GM19239 (cell line): ENCODE measurements around the gene TBC1D4.
"Not testable (repeated sequence)": the region's sequence is repeated elsewhere in the genome, so short reads cannot be mapped to it uniquely, and the experiment has no call there.

Experiments used
- DNase-seq: peaks from one replicate; pipeline ENCODE4 v3.0.0; 2011; ENCODE audit warnings: low spot score; ENCODE audit not compliant: insufficient read length
- FAIRE-seq: peaks from 2 replicates; lab custom pipeline; 2011; peaks lifted over from hg19 to GRCh38; lab: Jason Lieb, UNC

The TBC1D4 gene

DNA sequence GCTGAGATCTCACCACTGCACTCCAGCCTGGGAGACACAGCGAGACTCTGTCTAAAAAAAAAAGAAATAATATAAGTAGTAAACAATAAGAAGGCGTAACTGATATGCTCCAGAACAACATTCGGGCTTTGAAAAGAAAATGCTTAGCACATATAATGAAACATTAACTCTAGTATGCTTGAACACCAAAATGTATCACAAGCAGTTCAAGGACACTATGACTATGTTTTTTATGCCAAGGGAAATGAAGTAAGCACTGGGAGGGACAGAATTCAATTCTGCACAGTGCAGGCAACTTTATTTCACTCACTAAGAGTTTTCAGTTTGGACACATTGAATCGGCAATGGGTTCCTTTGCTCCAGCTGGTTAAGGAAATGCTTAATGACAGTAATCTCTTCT, 178.7 kb downstream of the TBC1D4 start:
- FAIRE-seq (no peak), DNase-seq (no peak)

GRCh38 chr13:75302071-75302698, 179.8 kb downstream of the TBC1D4 start:
- FAIRE-seq (no peak), DNase-seq (no peak)

- no peak for FAIRE-seq
- DNase-seq, result no peak
Measured at GRCh38 chr13:75299913-75300862, 181.8 kb downstream of the TBC1D4 start.

DNA sequence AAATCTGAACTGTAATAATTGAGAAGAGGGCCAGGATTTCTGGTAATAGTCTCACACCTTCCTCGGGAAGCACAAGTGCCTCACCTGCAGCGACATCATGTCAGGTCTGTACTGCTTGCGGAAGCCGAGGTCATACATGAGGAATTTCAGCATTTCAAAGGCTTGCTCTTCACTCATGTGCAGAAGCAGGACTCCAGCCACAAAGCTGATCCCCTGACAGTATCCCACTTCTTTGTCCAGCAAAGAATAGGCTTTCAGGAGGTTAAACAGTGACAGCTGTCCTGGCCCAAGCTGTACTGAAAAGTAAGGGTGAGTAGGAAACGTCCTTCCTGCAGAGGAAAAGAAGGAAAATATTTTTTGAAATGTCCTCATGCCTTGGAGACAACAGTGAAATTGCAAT, 182.7 kb downstream of the TBC1D4 start:
- DNase-seq, result no peak
- FAIRE-seq, result no peak

- no peak for DNase-seq
- no peak for FAIRE-seq
Measured at GRCh38 chr13:75296641-75297040, 185.3 kb downstream of the TBC1D4 start.

DNA sequence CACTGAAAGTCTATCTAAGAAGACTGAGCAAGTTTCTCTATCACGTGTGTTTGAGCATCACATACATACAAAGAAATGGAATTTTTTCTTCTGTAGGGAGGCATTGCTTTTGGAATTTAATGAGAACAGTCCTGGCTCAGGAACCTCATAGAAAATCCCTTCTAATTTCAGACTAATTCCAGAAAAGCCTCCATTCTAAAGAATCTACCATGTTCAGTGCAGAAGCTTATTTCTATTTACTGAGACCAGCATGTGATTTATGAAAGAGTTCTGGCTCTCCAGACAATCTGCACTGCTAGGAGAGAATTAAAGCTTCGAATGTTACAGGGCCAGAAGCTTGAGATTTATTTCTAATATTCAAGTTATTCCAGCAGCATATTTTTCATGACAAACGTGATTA, 186.8 kb downstream of the TBC1D4 start:
- DNase-seq (no peak), FAIRE-seq (no peak)

DNA sequence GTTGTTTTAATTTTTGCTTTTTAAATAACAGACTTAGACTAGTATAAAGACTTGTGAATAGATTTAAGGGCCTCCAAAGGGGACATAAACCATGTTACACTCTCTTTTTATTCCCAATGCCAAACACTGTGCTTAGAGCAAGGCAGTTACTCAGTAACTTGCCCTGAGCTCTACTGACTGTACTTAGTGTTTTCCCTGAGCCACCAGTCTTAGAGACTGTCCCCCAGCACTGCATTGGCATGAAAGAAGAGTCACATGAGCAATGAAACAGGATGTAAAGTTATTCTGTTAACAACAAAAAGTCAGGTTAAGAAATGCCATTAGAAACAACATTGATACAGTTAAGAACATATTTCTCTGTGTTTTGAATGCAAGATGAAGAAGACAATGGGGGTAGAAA, 187.9 kb downstream of the TBC1D4 start:
- DNase-seq (no peak), FAIRE-seq (no peak)

GRCh38 chr13:75285310-75285709, 196.7 kb downstream of the TBC1D4 start:
- FAIRE-seq, result no peak
- DNase-seq, result no peak

- DNase-seq, result no peak
- no peak for FAIRE-seq
Measured at GRCh38 chr13:75279834-75280369, 202.1 kb downstream of the TBC1D4 start.

- not testable (repeated sequence) for DNase-seq, FAIRE-seq
Measured at GRCh38 chr13:75273695-75274094, 208.3 kb downstream of the TBC1D4 start.

DNA sequence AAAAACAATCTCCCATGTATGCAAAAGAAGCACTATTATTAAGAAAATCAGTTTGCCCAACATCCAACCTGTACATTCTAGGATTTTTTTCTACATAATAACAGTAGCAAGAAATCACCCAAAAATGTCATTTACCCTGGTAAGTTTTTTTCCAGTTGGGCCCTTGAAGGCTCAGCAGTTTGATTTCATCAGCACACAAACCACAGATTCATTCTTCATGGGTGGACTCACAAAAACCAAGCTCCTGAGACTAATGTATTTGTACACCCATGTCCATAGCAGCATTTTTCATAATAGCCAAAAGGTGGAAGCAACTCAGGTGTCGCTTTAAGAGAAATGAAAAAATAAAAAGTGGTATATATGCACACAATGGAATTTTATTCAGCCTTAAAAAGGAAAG, 210.1 kb downstream of the TBC1D4 start:
- DNase-seq, result no peak
- no peak for FAIRE-seq

GRCh38 chr13:75268481-75268880, 213.5 kb downstream of the TBC1D4 start:
- not testable (repeated sequence) for FAIRE-seq

GRCh38 chr13:75264611-75265010, 217.4 kb downstream of the TBC1D4 start:
- FAIRE-seq, result no peak
- no peak for DNase-seq

More at GRCh38 chr13:75268481-75268880, 213.5 kb downstream of the TBC1D4 start:
- not testable (repeated sequence) for DNase-seq

DNA sequence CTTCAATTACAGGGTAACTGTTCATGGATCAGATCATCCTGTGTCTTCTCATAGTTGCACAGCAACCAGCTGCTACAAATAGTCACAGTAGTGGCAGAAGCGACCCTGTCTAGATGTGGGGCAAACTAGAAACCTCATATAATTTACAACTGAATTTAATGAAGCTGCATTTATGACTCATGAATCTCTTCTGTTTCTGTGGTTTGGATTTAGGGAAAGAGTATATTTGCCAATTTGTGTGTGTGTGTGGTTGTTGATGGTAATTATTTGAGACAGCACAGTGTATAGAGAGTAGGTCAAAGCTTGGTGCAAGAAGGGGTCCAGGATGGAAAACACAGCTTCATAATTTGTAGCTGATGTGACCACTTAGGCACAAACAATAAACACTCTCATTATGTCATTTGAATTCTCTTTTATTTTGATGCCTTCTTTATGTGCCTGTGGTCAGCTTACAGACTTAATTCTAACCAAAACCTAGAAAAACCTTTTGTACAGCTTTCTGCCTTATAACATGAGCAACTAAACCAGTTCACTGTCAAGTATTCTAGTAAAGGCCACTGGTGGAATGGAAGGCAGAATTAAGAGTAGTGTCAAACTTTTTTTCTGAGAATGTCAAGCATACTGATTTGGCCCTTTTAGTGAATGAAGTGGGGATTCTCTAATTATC, 218.1 kb downstream of the TBC1D4 start:
- DNase-seq (no peak), FAIRE-seq (no peak)

DNA sequence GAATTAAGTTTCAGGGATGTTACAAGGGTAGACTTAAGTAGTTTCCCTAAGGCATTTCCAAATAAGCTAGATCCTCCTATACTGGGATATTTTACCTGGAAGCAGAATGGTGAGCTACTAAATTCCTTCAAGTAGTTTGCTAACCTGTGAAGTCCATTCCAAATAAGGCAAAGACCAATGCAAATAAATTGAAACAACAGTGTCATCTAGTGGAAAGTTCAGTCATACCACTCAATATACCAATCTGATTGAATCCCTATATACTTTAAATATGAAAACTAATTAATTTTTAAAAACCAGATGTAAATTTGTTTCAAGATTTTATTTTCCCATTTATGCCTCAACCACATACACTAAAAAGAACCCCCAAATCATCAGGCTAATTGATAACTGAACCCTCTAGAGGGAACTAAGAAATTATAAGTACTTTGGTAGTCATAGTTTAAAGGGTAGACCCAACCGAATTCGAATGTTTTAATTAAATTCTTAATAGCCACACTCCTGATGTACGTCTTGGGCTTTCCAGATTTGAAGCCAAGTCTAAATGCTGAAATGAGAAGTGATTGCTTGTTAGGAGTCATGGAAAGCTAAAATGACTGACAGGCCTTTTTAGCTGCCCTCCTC, 223.7 kb downstream of the TBC1D4 start:
- no peak for FAIRE-seq
- DNase-seq, result no peak

DNA sequence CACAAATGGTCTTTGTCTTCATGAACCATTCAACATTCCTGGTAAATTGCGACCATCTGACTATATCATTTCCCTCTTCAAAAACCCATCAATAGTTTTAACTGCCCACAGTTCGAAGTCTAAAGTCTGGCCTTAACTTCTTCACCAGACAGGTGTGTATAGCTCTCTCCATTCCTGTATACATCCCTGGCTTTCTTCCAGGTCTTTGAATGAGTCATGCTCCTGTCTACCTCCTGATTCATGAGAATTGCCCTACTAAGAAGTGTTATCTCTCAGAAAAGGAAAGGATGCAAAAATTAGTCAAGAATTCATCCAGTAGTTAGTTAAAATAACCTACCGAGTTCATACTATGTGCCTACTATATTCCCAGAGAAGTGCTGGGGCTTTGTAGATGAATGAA, 225.0 kb downstream of the TBC1D4 start:
- DNase-seq, result no peak
- no peak for FAIRE-seq

- no peak for DNase-seq
- no peak for FAIRE-seq
Measured at GRCh38 chr13:75255653-75256052, 226.3 kb downstream of the TBC1D4 start.

GRCh38 chr13:75255147-75255546, 226.8 kb downstream of the TBC1D4 start:
- DNase-seq, result no peak
- FAIRE-seq, result no peak

DNA sequence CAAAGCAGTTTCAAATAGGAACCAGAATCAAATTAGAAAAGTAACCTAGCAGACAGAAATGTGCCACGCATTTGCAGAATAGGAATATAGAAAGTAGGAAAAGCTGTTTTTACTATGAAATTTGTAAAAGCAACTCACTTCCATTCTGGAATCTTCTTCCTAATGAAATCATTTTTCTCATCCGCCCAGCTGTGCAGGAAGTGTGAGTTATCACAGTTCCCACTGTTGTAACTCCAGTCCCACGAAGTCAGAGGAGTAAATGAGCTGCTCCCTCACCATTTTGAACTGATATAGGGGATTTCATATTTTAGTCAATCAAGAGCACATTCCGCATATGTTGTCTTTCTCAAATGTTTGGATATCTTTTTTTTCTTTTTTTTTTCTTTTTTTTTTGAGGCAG, 230.8 kb downstream of the TBC1D4 start:
- DNase-seq, result no peak
- no peak for FAIRE-seq

GRCh38 chr13:75250526-75251178, 231.3 kb downstream of the TBC1D4 start:
- no peak for DNase-seq
- FAIRE-seq, result no peak
